ENCODE data around the gene PHF21B. TPM values are rescaled to one million over a fixed set of nuclear protein-coding genes. Genes with fewer than 3 reads are reported as not detected.
"Not testable (repeated sequence)": the region's sequence is repeated elsewhere in the genome, so short reads cannot be mapped to it uniquely, and the experiment has no call there.

Gene PHF21B
- total RNA-seq, 1 donor from 2014 or later = 6.7 TPM

DNA sequence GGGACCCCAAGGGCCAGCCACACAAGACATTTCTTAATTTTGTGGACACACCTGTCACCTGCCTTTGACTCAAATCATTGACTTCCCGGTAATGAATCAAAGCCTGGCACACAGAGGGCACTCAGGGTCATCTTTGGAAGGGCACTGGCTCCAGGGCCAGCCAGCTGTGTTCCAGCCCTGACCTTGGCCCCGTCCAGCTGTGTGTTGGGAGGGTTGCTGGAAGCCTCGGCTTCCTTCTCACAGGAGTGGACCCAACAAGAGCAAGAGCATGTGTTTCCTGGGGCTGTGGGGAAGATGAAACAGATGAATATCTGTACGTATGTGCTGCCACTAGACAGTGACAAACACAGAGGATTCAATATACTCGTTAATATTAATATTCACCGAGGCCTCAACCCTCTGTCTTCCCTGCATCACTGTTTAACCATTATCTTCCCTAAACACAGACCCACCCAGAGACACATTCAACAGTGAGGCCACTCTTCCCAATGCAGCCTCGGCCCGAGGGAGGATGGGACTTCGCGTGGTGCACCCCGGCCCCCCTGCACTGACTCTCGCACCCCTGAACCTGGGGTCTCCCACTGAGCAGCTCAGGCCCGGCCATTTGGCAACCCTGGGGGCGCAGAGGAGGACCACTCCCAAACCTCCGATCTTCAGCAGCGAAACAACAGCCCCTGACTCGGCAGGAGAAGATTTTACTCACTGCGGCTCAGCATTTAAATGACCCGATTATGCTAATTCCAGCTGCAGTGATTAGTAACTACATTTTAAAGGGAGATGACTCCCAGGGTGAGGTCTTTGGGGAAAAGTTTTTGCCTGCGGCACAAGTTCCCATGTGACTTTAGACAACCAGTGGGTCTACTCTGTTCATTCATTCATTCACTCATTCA lies 45.7 kb downstream of the PHF21B start:
- no peak overlapping the region for H3K4me3 Mint-ChIP-seq
- H3K27me3 Mint-ChIP-seq (ENCODE audit: insufficient read depth, low read depth) = peaks cover 14% of the 10 kb centered on the region
- Histone ChIP-seq H2AFZ (replicated peaks) (no peak overlapping the region), H4K20me1 (ENCODE audit: low read depth) (peaks cover 82% of the 10 kb centered on the region), H3K9ac (no peak overlapping the region), H3K36me3 (peaks cover 3% of the 10 kb centered on the region), H3F3A (ENCODE audit: low read depth) (peaks cover 3% of the 10 kb centered on the region), H3K4me3 (no peak overlapping the region), H3K4me1 (peaks cover 10% of the 10 kb centered on the region), H3K9me3 (ENCODE audit: low read depth) (no peaks in the 10 kb centered on the region), H3K27ac (no peak overlapping the region), H3K79me2 (ENCODE audit: low read depth) (peaks cover 80% of the 10 kb centered on the region), H3K27me3 (no peaks in the 10 kb centered on the region), H3K4me2 (peak overlapping the region; percentile 11)
- H3K36me3 Mint-ChIP-seq = peaks cover 43% of the 10 kb centered on the region
- peak; percentile 42 for DNase-seq (ENCODE audit: low spot score)
- H3K4me1 Mint-ChIP-seq = peaks cover 27% of the 10 kb centered on the region
- no peaks in the 10 kb centered on the region for H3K9me3 Mint-ChIP-seq
- H3K27ac Mint-ChIP-seq = no peak overlapping the region
- TF ChIP-seq, protein P1, sequence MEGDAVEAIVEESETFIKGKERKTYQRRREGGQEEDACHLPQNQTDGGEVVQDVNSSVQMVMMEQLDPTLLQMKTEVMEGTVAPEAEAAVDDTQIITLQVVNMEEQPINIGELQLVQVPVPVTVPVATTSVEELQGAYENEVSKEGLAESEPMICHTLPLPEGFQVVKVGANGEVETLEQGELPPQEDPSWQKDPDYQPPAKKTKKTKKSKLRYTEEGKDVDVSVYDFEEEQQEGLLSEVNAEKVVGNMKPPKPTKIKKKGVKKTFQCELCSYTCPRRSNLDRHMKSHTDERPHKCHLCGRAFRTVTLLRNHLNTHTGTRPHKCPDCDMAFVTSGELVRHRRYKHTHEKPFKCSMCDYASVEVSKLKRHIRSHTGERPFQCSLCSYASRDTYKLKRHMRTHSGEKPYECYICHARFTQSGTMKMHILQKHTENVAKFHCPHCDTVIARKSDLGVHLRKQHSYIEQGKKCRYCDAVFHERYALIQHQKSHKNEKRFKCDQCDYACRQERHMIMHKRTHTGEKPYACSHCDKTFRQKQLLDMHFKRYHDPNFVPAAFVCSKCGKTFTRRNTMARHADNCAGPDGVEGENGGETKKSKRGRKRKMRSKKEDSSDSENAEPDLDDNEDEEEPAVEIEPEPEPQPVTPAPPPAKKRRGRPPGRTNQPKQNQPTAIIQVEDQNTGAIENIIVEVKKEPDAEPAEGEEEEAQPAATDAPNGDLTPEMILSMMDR (IDR thresholded peaks at IDR 0.05) = no peak
- TF ChIP-seq EZH2 (IDR thresholded peaks at IDR 0.05) (no peak), EZH2phosphoT487 (IDR thresholded peaks at IDR 0.05) (no peak)

DNA sequence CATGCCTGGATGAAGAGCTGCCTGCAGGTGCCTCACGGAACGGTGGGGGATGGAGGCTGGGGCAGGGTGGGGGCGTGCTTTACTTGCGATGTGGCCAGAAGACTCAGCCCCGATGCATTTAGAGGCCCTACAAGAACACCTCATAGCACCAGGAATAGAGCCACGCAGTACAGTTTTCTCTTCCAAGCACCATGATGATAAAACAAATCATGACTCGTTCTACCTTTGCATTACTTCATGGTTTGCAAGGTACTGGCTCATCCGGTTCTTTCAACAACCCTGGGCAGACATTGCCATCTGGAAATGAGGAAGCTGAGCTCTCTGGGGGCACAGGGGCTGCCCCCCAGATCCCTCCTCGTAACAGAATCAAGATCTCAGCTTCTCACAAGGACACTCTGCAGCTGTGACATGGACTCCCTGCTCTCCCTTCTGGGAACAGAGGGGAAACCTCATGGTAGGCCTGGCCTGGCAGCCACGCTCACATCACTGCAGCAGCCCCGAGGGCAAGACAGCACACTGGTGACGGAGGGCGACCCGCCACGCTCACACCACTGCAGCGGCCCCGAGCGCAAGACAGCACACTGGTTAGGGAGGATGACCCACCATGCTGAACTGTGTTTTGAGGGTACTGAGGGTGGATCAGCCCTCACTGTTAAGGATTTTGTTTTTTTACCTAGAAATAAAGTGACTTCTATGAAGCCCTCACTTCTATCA lies 46.9 kb downstream of the PHF21B start:
- TF ChIP-seq, protein P1 (IDR thresholded peaks at IDR 0.05) = no peak
- no peak for TF ChIP-seq EZH2 (IDR thresholded peaks at IDR 0.05)
- no peak for TF ChIP-seq EZH2phosphoT487 (IDR thresholded peaks at IDR 0.05)
- Histone ChIP-seq H3K4me1 (peaks cover 13% of the 10 kb centered on the region), H3K79me2 (ENCODE audit: low read depth) (peaks cover 68% of the 10 kb centered on the region), H3K4me3 (no peak overlapping the region), H3F3A (ENCODE audit: low read depth) (peaks cover 14% of the 10 kb centered on the region), H3K9ac (no peak overlapping the region), H3K4me2 (no peak overlapping the region), H3K36me3 (peaks cover 3% of the 10 kb centered on the region), H3K9me3 (ENCODE audit: low read depth) (no peaks in the 10 kb centered on the region), H3K27ac (no peak overlapping the region), H3K27me3 (no peaks in the 10 kb centered on the region), H4K20me1 (ENCODE audit: low read depth) (peaks cover 70% of the 10 kb centered on the region), H2AFZ (replicated peaks) (no peak overlapping the region)
- no peak for DNase-seq (ENCODE audit: low spot score)
- Mint-ChIP-seq H3K4me3 (no peak overlapping the region), H3K27ac (no peak overlapping the region), H3K4me1 (peaks cover 36% of the 10 kb centered on the region), H3K9me3 (no peaks in the 10 kb centered on the region), H3K27me3 (ENCODE audit: insufficient read depth, low read depth) (peaks cover 12% of the 10 kb centered on the region), H3K36me3 (peaks cover 42% of the 10 kb centered on the region)

DNA sequence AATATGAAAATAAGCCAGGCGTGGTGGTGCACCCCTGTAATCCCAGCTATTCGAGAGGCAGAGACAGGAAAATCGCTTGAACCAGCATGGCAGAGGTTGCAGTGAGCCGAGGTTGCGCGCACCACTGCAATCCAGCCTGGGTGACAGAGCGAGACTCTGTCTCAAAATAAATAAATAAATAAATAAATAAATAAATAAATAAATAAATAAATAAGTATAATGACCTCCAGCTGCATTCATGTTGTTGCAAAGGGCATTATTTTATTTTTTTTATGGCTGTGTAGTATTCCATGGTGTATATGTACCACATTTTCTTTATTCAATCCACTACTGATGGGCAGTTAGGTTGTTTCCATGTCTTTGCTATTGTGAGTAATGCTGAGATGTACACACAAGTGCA lies 48.1 kb downstream of the PHF21B start:
- H3K36me3 ChIP-seq; H3K9me3 ChIP-seq (ENCODE audit: low read depth); H3K4me3 Mint-ChIP-seq; H3K9ac ChIP-seq; H2AFZ ChIP-seq (replicated peaks); H3K27ac ChIP-seq; H3K9me3 Mint-ChIP-seq; H3K27me3 ChIP-seq; DNase-seq (ENCODE audit: low spot score); H3K27ac Mint-ChIP-seq; H3K4me2 ChIP-seq; H3K4me3 ChIP-seq: not testable (repeated sequence)
- Mint-ChIP-seq H3K4me1 (peaks cover 45% of the 10 kb centered on the region), H3K27me3 (ENCODE audit: insufficient read depth, low read depth) (peaks cover 12% of the 10 kb centered on the region), H3K36me3 (peaks cover 35% of the 10 kb centered on the region)
- peaks cover 70% of the 10 kb centered on the region for H4K20me1 ChIP-seq (ENCODE audit: low read depth)
- H3K4me1 ChIP-seq = peaks cover 25% of the 10 kb centered on the region
- peaks cover 64% of the 10 kb centered on the region for H3K79me2 ChIP-seq (ENCODE audit: low read depth)
- peaks cover 26% of the 10 kb centered on the region for H3F3A ChIP-seq (ENCODE audit: low read depth)

All from neural progenitor cell (in vitro differentiated cells).